Measurements from ENCODE around the gene ANXA11. TPM values are rescaled to one million over a fixed set of nuclear protein-coding genes. Genes with fewer than 3 reads are reported as not detected.

Gene ANXA11
- total and polyA plus RNA-seq, 9 of the 15 experiments (the other 6 are each of a cell fraction or from before 2014, with no cell fraction given): 43.6 to 212 (median 109) TPM

GRCh38 chr10:80187465-80188409, 17.6 kb downstream of the ANXA11 start (continued):
- TF ChIP-seq HLTF (IDR thresholded peaks at IDR 0.05) (0 out of 2 replicates have a peak, but pooled peaks have one; percentile 60), JUN (IDR thresholded peaks at IDR 0.05; ENCODE audit: borderline replicate concordance, low read depth, low read length) (no peak; the same call in 1 of the 2 replicates), JUN (CRISPR knock-in tag; IDR thresholded peaks at IDR 0.05; ENCODE audit: borderline replicate concordance) (no peak), ATF7 (IDR thresholded peaks at IDR 0.05) (peak; percentile 70), SLC30A9 (CRISPR knock-in tag; IDR thresholded peaks at IDR 0.05) (no peak), DIDO1 (tag; IDR thresholded peaks at IDR 0.05; ENCODE audit: low read depth) (0 out of 2 replicates have a peak, but pooled peaks have one; percentile 41), ZNF512 (tag; IDR thresholded peaks at IDR 0.05) (no peak), ZNF347 (CRISPR knock-in tag; IDR thresholded peaks at IDR 0.05; ENCODE audit: low read depth) (no peak), ZBTB5 (IDR thresholded peaks at IDR 0.05) (no peak), LEF1 (IDR thresholded peaks at IDR 0.05) (peak; percentile 78), TCF7 (IDR thresholded peaks at IDR 0.05; ENCODE audit: borderline replicate concordance) (no peak), PURB (CRISPR knock-in tag; IDR thresholded peaks at IDR 0.05; ENCODE audit: low read depth) (no peak), PHB (CRISPR knock-in tag; IDR thresholded peaks at IDR 0.05) (no peak), MYBL2 (IDR thresholded peaks at IDR 0.05; ENCODE audit: low read depth) (no peak), MYBL2 (CRISPR knock-in tag; IDR thresholded peaks at IDR 0.05; ENCODE audit: borderline replicate concordance) (no peak), CAMTA2 (CRISPR knock-in tag; conservative IDR thresholded peaks at IDR 0.05) (no peak), CREB3L1 (IDR thresholded peaks at IDR 0.05; ENCODE audit: borderline replicate concordance, low read depth) (no peak), USF2 (CRISPR knock-in tag; IDR thresholded peaks at IDR 0.05) (no peak), BHLHE40 (IDR thresholded peaks at IDR 0.05; ENCODE audit: low read length) (peak; percentile 54; the same call in 1 of the 2 replicates), TRIM24 (IDR thresholded peaks at IDR 0.05) (peak; percentile 41 to 43; a peak in 2 of 4 replicates), IRF2 (CRISPR knock-in tag; IDR thresholded peaks at IDR 0.05) (no peak), CBX2 (IDR thresholded peaks at IDR 0.05; ENCODE audit: insufficient read depth, low read length, poor library complexity, severe bottlenecking) (no peak), ADNP (tag; IDR thresholded peaks at IDR 0.05) (peak; percentile 36; the same call in 1 of the 2 replicates), ZC3H11A (IDR thresholded peaks at IDR 0.05; ENCODE audit: low read depth, low read length) (no peak)

Measured in K562 (cell line).